Adipocyte (in vitro differentiated cells): ENCODE data around the gene TM7SF3.

Experiments
- DNase-seq: peaks from one replicate; pipeline ENCODE4 v3.0.0-alpha.2; 2015; ENCODE audit warnings: low read depth
- H3K27me3 ChIP-seq: replicated peaks from 2 replicates; pipeline ENCODE4 v1.7.0; 2013; ENCODE audit warnings: mild to moderate bottlenecking, low read length, moderate library complexity; ENCODE audit not compliant: control insufficient read depth, insufficient read depth
- H3K36me3 ChIP-seq: 2 replicates; pipeline ENCODE4 v1.7.0; 2013; ENCODE audit warnings: low read length, mild to moderate bottlenecking, moderate library complexity; ENCODE audit not compliant: control insufficient read depth, insufficient read depth, severe bottlenecking
- H3K4me1 ChIP-seq: 2 replicates; pipeline ENCODE4 v1.7.0; 2013; ENCODE audit warnings: mild to moderate bottlenecking, low read length, moderate library complexity; ENCODE audit not compliant: control insufficient read depth, insufficient read depth
- H3K4me3 ChIP-seq: 2 replicates; pipeline ENCODE4 v1.7.0; 2013; ENCODE audit warnings: mild to moderate bottlenecking, low read length, moderate library complexity
- H3K9ac ChIP-seq: 2 replicates; pipeline ENCODE4 v1.7.0; 2013; ENCODE audit warnings: mild to moderate bottlenecking, low read length, moderate library complexity
- H3K9me3 ChIP-seq: 2 replicates; pipeline ENCODE4 v1.7.0; 2013; ENCODE audit warnings: mild to moderate bottlenecking, low read length, moderate library complexity; ENCODE audit not compliant: control insufficient read depth

Gene TM7SF3

GRCh38 chr12:26997003-26997402 lies 17.2 kb downstream of the TM7SF3 start:
- Histone ChIP-seq H3K9ac (no peak overlapping the region), H3K36me3 (peaks cover 27% of the 10 kb centered on the region), H3K4me3 (no peak overlapping the region), H3K9me3 (no peaks in the 10 kb centered on the region), H3K4me1 (no peaks in the 10 kb centered on the region), H3K27me3 (no peaks in the 10 kb centered on the region)
- no peak for DNase-seq

- H3K9ac ChIP-seq = no peak overlapping the region
- H3K4me3 ChIP-seq = no peak overlapping the region
- no peak for DNase-seq
- no peaks in the 10 kb centered on the region for H3K4me1 ChIP-seq
- no peaks in the 10 kb centered on the region for H3K9me3 ChIP-seq
- no peaks in the 10 kb centered on the region for H3K27me3 ChIP-seq
- H3K36me3 ChIP-seq = peaks cover 25% of the 10 kb centered on the region
Observed at GRCh38 chr12:26995706-26996105, 18.5 kb downstream of the TM7SF3 start.

GRCh38 chr12:26994109-26994508 lies 20.1 kb downstream of the TM7SF3 start:
- H3K36me3 ChIP-seq = peaks cover 32% of the 10 kb centered on the region
- no peaks in the 10 kb centered on the region for H3K4me1 ChIP-seq
- no peak overlapping the region for H3K4me3 ChIP-seq
- H3K9me3 ChIP-seq = no peaks in the 10 kb centered on the region
- no peak overlapping the region for H3K9ac ChIP-seq
- no peaks in the 10 kb centered on the region for H3K27me3 ChIP-seq
- DNase-seq = no peak

GRCh38 chr12:26991826-26992225 lies 22.4 kb downstream of the TM7SF3 start:
- no peak overlapping the region for H3K4me3 ChIP-seq
- DNase-seq = no peak
- H3K9ac ChIP-seq = no peak overlapping the region
- no peaks in the 10 kb centered on the region for H3K27me3 ChIP-seq
- H3K9me3 ChIP-seq = no peaks in the 10 kb centered on the region
- no peaks in the 10 kb centered on the region for H3K4me1 ChIP-seq
- peaks cover 29% of the 10 kb centered on the region for H3K36me3 ChIP-seq

GRCh38 chr12:26989873-26990272 lies 24.3 kb downstream of the TM7SF3 start:
- H3K36me3 ChIP-seq = peaks cover 16% of the 10 kb centered on the region
- no peaks in the 10 kb centered on the region for H3K9me3 ChIP-seq
- no peaks in the 10 kb centered on the region for H3K27me3 ChIP-seq
- no peak overlapping the region for H3K4me3 ChIP-seq
- DNase-seq = no peak
- H3K4me1 ChIP-seq = no peaks in the 10 kb centered on the region
- no peak overlapping the region for H3K9ac ChIP-seq

- no peak for DNase-seq
- Histone ChIP-seq H3K9me3 (no peaks in the 10 kb centered on the region), H3K4me1 (no peaks in the 10 kb centered on the region), H3K4me3 (no peak overlapping the region), H3K36me3 (peaks cover 13% of the 10 kb centered on the region), H3K9ac (no peak overlapping the region), H3K27me3 (no peaks in the 10 kb centered on the region)
Observed at GRCh38 chr12:26988703-26989102, 25.5 kb downstream of the TM7SF3 start.

- DNase-seq = no peak
- Histone ChIP-seq H3K9ac (no peak overlapping the region), H3K9me3 (no peaks in the 10 kb centered on the region), H3K27me3 (no peaks in the 10 kb centered on the region), H3K4me1 (no peaks in the 10 kb centered on the region), H3K4me3 (no peak overlapping the region), H3K36me3 (peaks cover 9% of the 10 kb centered on the region)
Observed at GRCh38 chr12:26987634-26988424, 26.4 kb downstream of the TM7SF3 start.

- Histone ChIP-seq H3K4me3 (no peak overlapping the region), H3K9ac (no peak overlapping the region), H3K9me3 (no peaks in the 10 kb centered on the region), H3K27me3 (no peaks in the 10 kb centered on the region), H3K4me1 (no peaks in the 10 kb centered on the region), H3K36me3 (peaks cover 4% of the 10 kb centered on the region)
- no peak for DNase-seq
Observed at GRCh38 chr12:26982866-26983265, 31.3 kb downstream of the TM7SF3 start.

GRCh38 chr12:26979733-26980132 lies 34.5 kb downstream of the TM7SF3 start:
- Histone ChIP-seq H3K9ac (no peak overlapping the region), H3K36me3 (peaks cover 15% of the 10 kb centered on the region), H3K4me1 (no peaks in the 10 kb centered on the region), H3K4me3 (no peak overlapping the region), H3K9me3 (no peaks in the 10 kb centered on the region), H3K27me3 (no peaks in the 10 kb centered on the region)
- DNase-seq = no peak

GRCh38 chr12:26978801-26979200 lies 35.4 kb downstream of the TM7SF3 start:
- DNase-seq = no peak

GRCh38 chr12:26976687-26977086 lies 37.5 kb downstream of the TM7SF3 start:
- Histone ChIP-seq H3K4me3 (no peak overlapping the region), H3K27me3 (no peaks in the 10 kb centered on the region), H3K9ac (no peak overlapping the region), H3K4me1 (no peaks in the 10 kb centered on the region), H3K36me3 (peaks cover 26% of the 10 kb centered on the region), H3K9me3 (no peaks in the 10 kb centered on the region)
- DNase-seq = no peak

More at GRCh38 chr12:26978801-26979200, 35.4 kb downstream of the TM7SF3 start:
- H3K4me1 ChIP-seq = no peaks in the 10 kb centered on the region
- no peaks in the 10 kb centered on the region for H3K27me3 ChIP-seq
- no peaks in the 10 kb centered on the region for H3K9me3 ChIP-seq
- no peak overlapping the region for H3K4me3 ChIP-seq
- H3K36me3 ChIP-seq = peaks cover 19% of the 10 kb centered on the region
- no peak overlapping the region for H3K9ac ChIP-seq

- Histone ChIP-seq H3K4me1 (no peaks in the 10 kb centered on the region), H3K9me3 (peaks cover under 1% of the 10 kb centered on the region), H3K9ac (no peak overlapping the region), H3K36me3 (peaks cover 35% of the 10 kb centered on the region), H3K27me3 (no peaks in the 10 kb centered on the region), H3K4me3 (no peak overlapping the region)
- DNase-seq = no peak
Observed at GRCh38 chr12:26971963-26972362, 42.2 kb downstream of the TM7SF3 start.
